Right atrium auricular region (tissue), 2 donors: ENCODE data around the gene YIPF4. TPM values are rescaled to one million over a fixed set of nuclear protein-coding genes. Genes with fewer than 3 reads are reported as not detected.
A peak's percentile ranks its signal among the peaks of the same experiment; 100 is the strongest.
"Not testable (repeated sequence)": the region's sequence is repeated elsewhere in the genome, so short reads cannot be mapped to it uniquely, and the experiment has no call there.

Experiments
- DNase-seq: peaks from one replicate; pipeline ENCODE4 v3.0.0-alpha.2; 2019; ENCODE audit warnings: low spot score
- H3K27ac ChIP-seq, 2 donors: fragments of 200-600 bp; sonication (generic); 1 replicate in 1 of 2; 2 replicates in 1 of 2; pipeline ENCODE4 v1.5.1; 2016 to 2019
- H3K27me3 ChIP-seq, 2 donors: fragments of 200-600 bp; sonication (generic); one replicate each; pipeline versions ENCODE4 v1.5.1 to v1.6.0; 2017 to 2019
- H3K36me3 ChIP-seq: fragments of 200-600 bp; sonication (generic); one replicate; pipeline ENCODE4 v1.5.1; 2016
- H3K4me1 ChIP-seq, 2 donors: fragments of 200-600 bp; sonication (generic); one replicate each; pipeline versions ENCODE4 v1.5.1 to v1.6.0; 2017 to 2019
- H3K4me3 ChIP-seq, 2 donors: fragments of 200-600 bp; sonication (generic); 1 replicate in 1 of 2; 2 replicates in 1 of 2; pipeline ENCODE4 v1.5.1; 2017 to 2019; ENCODE audit warnings: mild to moderate bottlenecking in 1 of 2, moderate library complexity in 1 of 2
- H3K9me3 ChIP-seq, 2 donors: fragments of 200-600 bp; sonication (generic); one replicate each; pipeline ENCODE4 v1.5.1; 2019
- total RNA-seq, 2 donors: library from RNA; depleted of rRNA; stranded (reverse); fragments of >200 nt; gene quantifications; one replicate each; pipeline ENCODE4 v1.1.0, GENCODE V29; 2016
- TF ChIP-seq, protein P1 (sequence below), 2 donors: fragments of 200-600 bp; sonication (generic); IDR thresholded peaks; one replicate each; pipeline ENCODE4 v1.5.1; 2019; ENCODE audit warnings: antibody characterized with exemption in 2 of 2

The YIPF4 gene
- total RNA-seq, 2 donors from 2014 or later: 16.0 to 17.8 TPM

DNA sequence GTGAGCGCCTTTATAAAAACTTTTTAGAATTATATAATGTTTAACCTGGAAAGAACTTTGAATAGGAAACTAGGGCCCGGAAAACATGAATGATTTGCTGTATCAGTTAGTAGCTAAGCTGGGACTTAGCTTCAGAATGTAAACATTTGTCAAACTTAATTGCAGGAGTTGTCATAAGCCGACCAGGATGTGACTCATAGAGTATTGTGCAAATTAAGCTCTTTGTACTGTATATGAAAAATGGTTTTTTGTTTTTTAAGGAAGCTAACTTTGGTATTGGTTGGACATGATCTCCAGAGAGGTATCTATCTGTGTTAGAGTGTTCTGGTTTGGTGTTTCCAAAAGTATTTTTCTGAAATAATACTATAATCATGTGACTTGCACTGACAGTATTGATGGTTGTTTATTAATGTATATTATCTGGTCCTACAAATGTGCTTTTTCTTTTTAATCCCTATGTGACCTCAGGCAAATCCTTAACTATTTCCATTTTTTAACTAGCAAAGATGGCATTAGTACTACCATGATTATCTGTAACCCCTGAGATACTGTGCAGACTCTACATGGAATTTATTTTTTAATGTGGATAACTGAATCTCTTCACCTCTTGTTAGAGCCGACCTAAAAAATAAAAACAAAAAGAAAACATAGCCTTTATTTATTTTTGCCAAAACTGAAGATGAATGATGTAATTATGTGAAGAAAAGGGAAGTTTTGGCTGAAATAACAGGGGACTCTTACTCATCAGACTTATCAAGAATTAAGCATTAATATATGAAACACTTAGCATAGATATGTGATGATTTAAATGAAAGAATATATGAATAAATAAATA, 11.7 kb downstream of the YIPF4 start:
- Histone ChIP-seq H3K27ac (peak overlapping the region in 1 of 2 donors; percentile 3), H3K4me1 (peaks cover 0 to 43% of the 10 kb centered on the region in 2 donors), H3K36me3 (no peaks in the 10 kb centered on the region)

DNA sequence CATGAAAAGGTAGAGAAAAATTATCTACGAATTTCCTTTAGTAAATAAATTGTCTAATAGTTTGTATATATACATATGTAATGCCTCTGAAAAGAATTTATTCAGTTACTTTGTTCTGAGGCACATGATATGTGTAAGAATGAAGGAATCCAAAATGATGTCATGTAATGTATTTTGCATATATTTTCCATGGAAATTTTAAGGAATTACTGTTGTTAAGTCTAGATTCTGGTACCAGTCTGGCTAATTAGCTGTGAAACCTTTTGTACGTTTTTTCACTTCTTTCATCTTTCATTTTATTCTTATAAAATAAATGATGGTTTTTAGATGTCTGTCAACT, 12.3 kb downstream of the YIPF4 start:
- Histone ChIP-seq H3K4me1 (peaks cover 0 to 37% of the 10 kb centered on the region in 2 donors), H3K27ac (no peak overlapping the region)

More for the DNA sequence above, 11.7 kb downstream of the YIPF4 start:
- Histone ChIP-seq H3K9me3 (no peaks in the 10 kb centered on the region), H3K4me3 (no peak overlapping the region), H3K27me3 (no peaks in the 10 kb centered on the region)
- TF ChIP-seq, protein P1, sequence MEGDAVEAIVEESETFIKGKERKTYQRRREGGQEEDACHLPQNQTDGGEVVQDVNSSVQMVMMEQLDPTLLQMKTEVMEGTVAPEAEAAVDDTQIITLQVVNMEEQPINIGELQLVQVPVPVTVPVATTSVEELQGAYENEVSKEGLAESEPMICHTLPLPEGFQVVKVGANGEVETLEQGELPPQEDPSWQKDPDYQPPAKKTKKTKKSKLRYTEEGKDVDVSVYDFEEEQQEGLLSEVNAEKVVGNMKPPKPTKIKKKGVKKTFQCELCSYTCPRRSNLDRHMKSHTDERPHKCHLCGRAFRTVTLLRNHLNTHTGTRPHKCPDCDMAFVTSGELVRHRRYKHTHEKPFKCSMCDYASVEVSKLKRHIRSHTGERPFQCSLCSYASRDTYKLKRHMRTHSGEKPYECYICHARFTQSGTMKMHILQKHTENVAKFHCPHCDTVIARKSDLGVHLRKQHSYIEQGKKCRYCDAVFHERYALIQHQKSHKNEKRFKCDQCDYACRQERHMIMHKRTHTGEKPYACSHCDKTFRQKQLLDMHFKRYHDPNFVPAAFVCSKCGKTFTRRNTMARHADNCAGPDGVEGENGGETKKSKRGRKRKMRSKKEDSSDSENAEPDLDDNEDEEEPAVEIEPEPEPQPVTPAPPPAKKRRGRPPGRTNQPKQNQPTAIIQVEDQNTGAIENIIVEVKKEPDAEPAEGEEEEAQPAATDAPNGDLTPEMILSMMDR (IDR thresholded peaks at IDR 0.05): no peak
- no peak for DNase-seq

DNA sequence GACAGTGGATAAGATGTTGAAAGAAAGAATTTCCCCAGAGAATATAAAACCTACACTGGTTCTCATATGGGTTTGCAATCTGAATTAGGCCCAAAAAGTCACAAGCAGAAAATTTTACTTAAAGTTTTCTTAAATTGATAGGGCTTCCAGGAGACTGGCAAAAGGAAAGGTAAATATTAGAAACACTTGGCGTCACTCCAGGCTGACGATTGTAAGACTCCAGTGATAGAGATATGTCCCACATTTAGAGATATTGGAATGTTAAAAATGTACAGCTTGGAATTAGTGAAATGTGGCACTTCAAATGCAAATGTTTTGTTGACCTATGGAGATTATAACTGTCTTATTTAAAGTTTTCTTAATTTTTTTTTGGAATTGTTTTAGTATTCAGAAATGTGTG, 14.0 kb downstream of the YIPF4 start:
- Histone ChIP-seq H3K27me3 (no peaks in the 10 kb centered on the region), H3K27ac (no peak overlapping the region), H3K9me3 (peaks cover 0 to 4% of the 10 kb centered on the region in 2 donors), H3K4me3 (no peak overlapping the region), H3K4me1 (peaks cover 0 to 33% of the 10 kb centered on the region in 2 donors), H3K36me3 (peaks cover 12% of the 10 kb centered on the region)
- DNase-seq: no peak
- TF ChIP-seq, protein P1 (IDR thresholded peaks at IDR 0.05): no peak

More for the DNA sequence above, 12.3 kb downstream of the YIPF4 start:
- H3K27me3 ChIP-seq: no peaks in the 10 kb centered on the region
- H3K9me3 ChIP-seq: no peaks in the 10 kb centered on the region
- H3K4me3 ChIP-seq: no peak overlapping the region
- peaks cover under 1% of the 10 kb centered on the region for H3K36me3 ChIP-seq
- DNase-seq: no peak
- TF ChIP-seq, protein P1 (IDR thresholded peaks at IDR 0.05): no peak

DNA sequence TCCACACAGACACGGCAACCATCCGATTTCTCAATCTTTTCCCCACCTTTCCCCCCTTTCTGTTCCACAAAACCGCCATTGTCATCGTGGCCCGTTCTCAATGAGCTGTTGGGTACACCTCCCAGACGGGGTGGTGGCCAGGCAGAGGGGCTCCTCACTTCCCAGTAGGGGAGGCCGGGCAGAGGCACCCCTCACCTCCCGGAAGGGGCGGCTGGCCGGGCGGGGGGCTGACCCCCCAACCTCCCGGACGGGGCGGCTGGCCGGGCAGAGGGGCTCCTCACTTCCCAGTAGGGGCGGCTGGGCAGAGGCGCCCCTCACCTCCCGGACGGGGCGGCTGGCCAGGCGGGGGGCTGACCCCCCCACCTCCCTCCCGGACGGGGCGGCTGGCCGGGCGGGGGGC, 15.8 kb downstream of the YIPF4 start:
- Histone ChIP-seq H3K36me3 (peaks cover 20% of the 10 kb centered on the region), H3K4me1 (peaks cover 0 to 19% of the 10 kb centered on the region in 2 donors)
- H3K27me3 ChIP-seq, H3K9me3 ChIP-seq, DNase-seq, H3K4me3 ChIP-seq, H3K27ac ChIP-seq: not testable (repeated sequence)

DNA sequence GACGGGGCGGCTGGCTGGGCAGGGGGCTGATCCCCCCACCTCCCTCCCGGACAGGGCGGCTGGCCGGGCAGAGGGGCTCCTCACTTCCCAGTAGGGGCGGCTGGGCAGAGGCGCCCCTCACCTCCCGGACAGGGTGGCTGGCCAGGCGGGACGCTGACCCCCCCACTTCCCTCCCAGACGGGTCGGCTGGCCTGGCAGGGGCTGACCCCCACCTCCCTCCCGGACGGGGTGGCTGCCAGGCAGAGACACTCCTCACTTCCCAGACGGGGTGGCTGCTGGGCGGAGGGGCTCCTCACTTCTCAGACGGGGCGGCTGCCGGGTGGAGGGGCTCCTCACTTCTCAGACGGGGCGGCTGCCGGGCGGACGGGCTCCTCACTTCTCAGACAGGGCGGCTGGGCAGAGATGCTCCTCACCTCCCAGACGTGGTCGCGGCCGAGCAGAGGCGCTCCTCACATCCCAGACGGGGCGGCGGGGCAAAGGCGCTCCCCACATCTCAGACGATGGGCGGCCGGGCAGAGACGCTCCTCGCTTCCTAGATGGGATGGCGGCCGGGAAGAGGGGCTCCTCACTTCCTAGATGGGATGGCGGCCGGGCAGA, 16.4 kb downstream of the YIPF4 start:
- H3K27ac ChIP-seq, H3K27me3 ChIP-seq, DNase-seq, H3K9me3 ChIP-seq, H3K4me3 ChIP-seq: not testable (repeated sequence)
- H3K4me1 ChIP-seq: peaks cover 0 to 13% of the 10 kb centered on the region in 2 donors
- peaks cover 25% of the 10 kb centered on the region for H3K36me3 ChIP-seq

DNA sequence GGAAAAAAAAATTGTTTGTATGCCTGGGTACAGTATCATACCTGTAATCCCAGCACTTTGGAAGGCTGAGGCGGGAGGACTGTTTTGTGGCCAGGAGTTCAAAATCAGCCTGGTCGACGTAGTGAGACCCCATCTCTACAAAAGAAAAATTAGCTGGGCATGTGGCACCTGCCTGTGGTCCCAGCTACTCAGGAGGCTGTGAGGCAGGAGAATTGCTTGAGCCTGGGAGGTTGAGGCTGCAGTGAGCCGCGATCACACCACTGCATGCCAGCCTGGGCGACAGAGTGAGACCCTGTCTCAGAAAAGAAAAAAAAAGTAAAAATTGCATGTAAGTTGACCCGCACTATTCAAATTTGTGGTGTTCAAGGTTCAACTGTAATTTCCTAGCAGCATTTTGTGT, 32.9 kb downstream of the YIPF4 start:
- Histone ChIP-seq H3K36me3 (peaks cover 27% of the 10 kb centered on the region), H3K27ac (no peak overlapping the region), H3K9me3 (no peaks in the 10 kb centered on the region), H3K4me1 (no peaks in the 10 kb centered on the region), H3K4me3 (no peak overlapping the region), H3K27me3 (no peaks in the 10 kb centered on the region)
- DNase-seq: no peak
- TF ChIP-seq, protein P1 (IDR thresholded peaks at IDR 0.05): no peak
